HG03469 (cell line): Measurements from ENCODE around the gene PIPOX.

Experiments used
- ATAC-seq: cut with Tn5 transposase; IDR thresholded peaks from one replicate; pipeline ENCODE4 v1.9.1; 2021; ENCODE audit warnings: mild to moderate bottlenecking, moderate library complexity, moderate number of reproducible peaks; ENCODE audit not compliant: unreplicated experiment

The PIPOX gene

GRCh38 chr17:29042679-29043538, at the start of gene PIPOX:
Gene PIPOX (plus strand): TSS chr17:29043141. CDS start chr17:29043226, 85 bp downstream.
- ATAC-seq = no peak

GRCh38 chr17:28993645-28994426, 49.1 kb upstream of the PIPOX start:
- no peak for ATAC-seq

- ATAC-seq = no peak
Observed at GRCh38 chr17:28996554-28997096, 46.3 kb upstream of the PIPOX start.

GRCh38 chr17:28997806-28998205, 45.1 kb upstream of the PIPOX start:
- ATAC-seq = no peak

GRCh38 chr17:28999206-28999605, 43.7 kb upstream of the PIPOX start:
- no peak for ATAC-seq

- no peak for ATAC-seq
Observed at GRCh38 chr17:29000973-29001372, 42.0 kb upstream of the PIPOX start.

- no peak for ATAC-seq
Observed at GRCh38 chr17:29002811-29003210, 40.1 kb upstream of the PIPOX start.

- no peak for ATAC-seq
Observed at GRCh38 chr17:29003289-29003688, 39.7 kb upstream of the PIPOX start.

- ATAC-seq = no peak
Observed at GRCh38 chr17:29004081-29004692, 38.8 kb upstream of the PIPOX start.

- no peak for ATAC-seq
Observed at GRCh38 chr17:29005936-29006511, 36.9 kb upstream of the PIPOX start, which contains the start of gene SEZ6. Gene SEZ6 (minus strand): TSS chr17:29006033. CDS start chr17:29005869, 164 bp downstream.

- ATAC-seq = no peak
Observed at GRCh38 chr17:29007456-29007855, 35.5 kb upstream of the PIPOX start.

GRCh38 chr17:29007860-29008455, 35.0 kb upstream of the PIPOX start:
- ATAC-seq = no peak

- ATAC-seq = no peak
Observed at GRCh38 chr17:29008591-29008990, 34.4 kb upstream of the PIPOX start.

- no peak for ATAC-seq
Observed at GRCh38 chr17:29010129-29010528, 32.8 kb upstream of the PIPOX start.

GRCh38 chr17:29010586-29010985, 32.4 kb upstream of the PIPOX start:
- no peak for ATAC-seq

GRCh38 chr17:29012535-29012934, 30.4 kb upstream of the PIPOX start:
- no peak for ATAC-seq

- ATAC-seq = no peak
Observed at GRCh38 chr17:29014716-29015115, 28.2 kb upstream of the PIPOX start.

- no peak for ATAC-seq
Observed at GRCh38 chr17:29016345-29017210, 26.4 kb upstream of the PIPOX start.

- ATAC-seq = no peak
Observed at GRCh38 chr17:29018788-29019474, 24.0 kb upstream of the PIPOX start.
